Measurements from ENCODE around the gene LGALS9B.
"Not testable (repeated sequence)": the region's sequence is repeated elsewhere in the genome, so short reads cannot be mapped to it uniquely, and the experiment has no call there.

- not testable (repeated sequence) for TF ChIP-seq POLR2A, CTCF (IDR thresholded peaks at IDR 0.05)
These were observed 2.6 kb upstream of the LGALS9B start for GRCh38 chr17:20469946-20470345.
